GM18499 (cell line): ENCODE results near the gene TNFRSF11A.

Experiments used
- ATAC-seq: cut with Tn5 transposase; IDR thresholded peaks from one replicate; pipeline ENCODE4 v1.9.1; 2021; ENCODE audit warnings: moderate number of reproducible peaks; ENCODE audit not compliant: insufficient read depth, unreplicated experiment

TNFRSF11A gene

GRCh38 chr18:62324917-62325805 is at the start of gene TNFRSF11A:
Gene TNFRSF11A (plus strand): TSS chr18:62325310. CDS start chr18:62325353, 43 bp downstream.
- ATAC-seq, result no peak

- ATAC-seq, result no peak
Measured at GRCh38 chr18:62277045-62277444, 48.1 kb upstream of the TNFRSF11A start.

- no peak for ATAC-seq
Measured at GRCh38 chr18:62279561-62279960, 45.5 kb upstream of the TNFRSF11A start.

GRCh38 chr18:62280058-62280457 is 45.1 kb upstream of the TNFRSF11A start:
- ATAC-seq, result no peak

GRCh38 chr18:62280786-62281185 is 44.3 kb upstream of the TNFRSF11A start:
- no peak for ATAC-seq

- ATAC-seq, result no peak
Measured at GRCh38 chr18:62281684-62282083, 43.4 kb upstream of the TNFRSF11A start.

- ATAC-seq, result no peak
Measured at GRCh38 chr18:62282188-62282629, 42.9 kb upstream of the TNFRSF11A start.

- no peak for ATAC-seq
Measured at GRCh38 chr18:62284637-62285036, 40.5 kb upstream of the TNFRSF11A start.

- no peak for ATAC-seq
Measured at GRCh38 chr18:62285281-62285680, 39.8 kb upstream of the TNFRSF11A start.

GRCh38 chr18:62287781-62288664 is 37.1 kb upstream of the TNFRSF11A start:
- ATAC-seq, result no peak

- no peak for ATAC-seq
Measured at GRCh38 chr18:62288665-62289008, 36.5 kb upstream of the TNFRSF11A start.

- ATAC-seq, result peak; percentile 41
Measured at GRCh38 chr18:62289047-62289446, 36.1 kb upstream of the TNFRSF11A start.

- no peak for ATAC-seq
Measured at GRCh38 chr18:62294073-62294472, 31.0 kb upstream of the TNFRSF11A start.

GRCh38 chr18:62300359-62300963 is 24.6 kb upstream of the TNFRSF11A start:
- ATAC-seq, result no peak

GRCh38 chr18:62301322-62301721 is 23.8 kb upstream of the TNFRSF11A start:
- no peak for ATAC-seq

- peak; percentile 54 for ATAC-seq
Measured at GRCh38 chr18:62312851-62313250, 12.3 kb upstream of the TNFRSF11A start.

GRCh38 chr18:62318228-62319180 is 6.6 kb upstream of the TNFRSF11A start:
- no peak for ATAC-seq

GRCh38 chr18:62321201-62321600 is 3.9 kb upstream of the TNFRSF11A start:
- no peak for ATAC-seq

- no peak for ATAC-seq
Measured at GRCh38 chr18:62323483-62324180, 1.5 kb upstream of the TNFRSF11A start.
